ENCODE data around the gene ZRANB2. TPM values are rescaled to one million over a fixed set of nuclear protein-coding genes. Genes with fewer than 3 reads are reported as not detected.

Gene ZRANB2
- polyA plus RNA-seq, 3 donors, result 21.3 to 42.1 (median 22.9) TPM

DNA sequence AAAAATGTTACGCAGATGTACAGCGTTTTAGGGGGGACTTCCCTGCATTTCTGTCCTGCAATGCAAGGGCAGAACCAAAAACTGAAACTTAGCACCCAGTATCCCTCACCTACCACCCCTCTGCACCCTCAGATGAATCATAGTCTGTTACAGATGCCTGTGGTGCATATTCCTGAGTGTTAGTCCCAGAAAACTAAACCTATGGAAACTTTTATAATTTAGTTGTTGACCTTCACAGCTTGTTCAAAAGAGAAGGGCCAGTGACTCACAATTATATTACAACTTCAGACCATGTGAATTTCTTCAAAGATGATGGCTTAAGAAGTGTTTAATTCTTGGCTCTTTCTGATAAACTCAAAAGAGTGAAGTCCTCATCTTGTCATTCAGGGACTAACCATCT lies 39.0 kb downstream of the ZRANB2 start:
- Histone ChIP-seq H3K9ac (ENCODE audit: insufficient read depth, low read length, poor library complexity, severe bottlenecking) (no peak overlapping the region), H3K36me3 (replicated peaks in 1 of 2; ENCODE audit: control insufficient read depth in 1 of 2, insufficient read depth in 2 of 2, low read length in 2 of 2) (no peaks in the 10 kb centered on the region), H3K4me3 (replicated peaks in 1 of 3; ENCODE audit: low read depth in 2 of 3, low read length in 3 of 3) (no peak overlapping the region), H3K79me2 (ENCODE audit: insufficient read depth, low read length) (no peaks in the 10 kb centered on the region), H2AFZ (ENCODE audit: insufficient read depth, low read depth, low read length, poor library complexity, severe bottlenecking) (no peak overlapping the region), H3K4me2 (replicated peaks; ENCODE audit: extremely low read depth, low read length, poor library complexity, severe bottlenecking) (no peak overlapping the region), H3K27ac (ENCODE audit: low read depth in 1 of 2, low read length in 2 of 2) (no peak overlapping the region), H4K20me1 (ENCODE audit: insufficient read depth, low read length) (no peaks in the 10 kb centered on the region), H3K4me1 (ENCODE audit: control insufficient read depth in 1 of 2, insufficient read depth in 2 of 2, low read length in 2 of 2) (peaks cover 6 to 8% of the 10 kb centered on the region in 2 donors), H3K27me3 (ENCODE audit: control insufficient read depth in 2 of 2, insufficient read depth in 2 of 2, low read length in 2 of 2) (peaks cover 14 to 25% of the 10 kb centered on the region in 2 donors), H3K9me3 (replicated peaks in 1 of 2; ENCODE audit: control insufficient read depth in 1 of 2, insufficient read depth in 1 of 2, low read length in 2 of 2) (peaks cover 0 to 7% of the 10 kb centered on the region in 2 donors)
- Mint-ChIP-seq H3K36me3 (peaks cover 2% of the 10 kb centered on the region in 2 donors), H3K4me1 (peaks cover 9% of the 10 kb centered on the region), H3K27me3 (ENCODE audit: low read depth in 3 of 3) (peaks cover 16 to 24% (median 23%) of the 10 kb centered on the region in 3 donors), H3K4me3 (no peak overlapping the region), H3K27ac (no peak overlapping the region), H3K9me3 (peaks cover 0 to 9% (median 6%) of the 10 kb centered on the region in 7 donors)
- DNase-seq, result no peak
- WGBS (ENCODE audit: insufficient coverage), result no CpG with 5 or more reads among the region's 2 CpGs
- intact Hi-C loops (cut with micrococcal nuclease), result no loop called here
- TF ChIP-seq CTCF (IDR thresholded peaks at IDR 0.05), result no peak

DNA sequence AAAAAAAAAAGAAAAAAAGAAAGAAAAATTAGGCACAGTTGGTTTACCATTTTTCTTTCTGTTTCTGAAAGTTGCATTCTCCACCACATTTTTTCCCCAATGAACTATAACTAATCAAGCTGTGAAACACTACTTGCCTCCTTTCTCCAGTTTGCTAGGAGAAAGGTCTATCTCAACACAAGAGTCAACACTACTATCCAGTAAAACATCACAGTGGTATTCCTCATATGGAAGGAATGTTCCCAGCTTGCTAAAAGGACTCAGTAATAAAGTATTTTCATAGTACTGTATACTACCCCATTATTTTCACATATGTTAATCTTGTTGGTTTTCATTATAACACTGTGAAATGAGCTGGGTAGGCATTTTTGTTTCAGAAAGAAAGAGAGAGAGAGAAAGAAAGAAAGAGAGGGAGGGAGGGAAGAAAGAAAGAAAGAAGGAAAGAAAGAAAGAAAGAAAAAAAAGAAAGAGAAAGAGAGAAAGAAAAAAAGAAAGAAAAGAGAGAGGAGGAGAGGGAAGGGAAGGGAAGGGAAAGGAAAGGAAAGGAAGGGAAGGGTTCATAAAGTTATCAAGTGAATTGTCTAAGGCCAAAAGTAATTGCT lies 41.1 kb downstream of the ZRANB2 start:
- TF ChIP-seq CTCF (IDR thresholded peaks at IDR 0.05), result no peak
- Histone ChIP-seq H2AFZ (ENCODE audit: insufficient read depth, low read depth, low read length, poor library complexity, severe bottlenecking) (no peak overlapping the region), H3K4me1 (ENCODE audit: control insufficient read depth in 1 of 2, insufficient read depth in 2 of 2, low read length in 2 of 2) (no peaks in the 10 kb centered on the region), H3K9ac (ENCODE audit: insufficient read depth, low read length, poor library complexity, severe bottlenecking) (no peak overlapping the region), H3K79me2 (ENCODE audit: insufficient read depth, low read length) (no peaks in the 10 kb centered on the region), H3K4me3 (replicated peaks in 1 of 3; ENCODE audit: low read depth in 2 of 3, low read length in 3 of 3) (no peak overlapping the region), H3K4me2 (replicated peaks; ENCODE audit: extremely low read depth, low read length, poor library complexity, severe bottlenecking) (no peak overlapping the region), H3K9me3 (replicated peaks in 1 of 2; ENCODE audit: control insufficient read depth in 1 of 2, insufficient read depth in 1 of 2, low read length in 2 of 2) (no peaks in the 10 kb centered on the region), H3K27me3 (ENCODE audit: control insufficient read depth in 2 of 2, insufficient read depth in 2 of 2, low read length in 2 of 2) (peaks cover 0 to 7% of the 10 kb centered on the region in 2 donors), H3K36me3 (replicated peaks in 1 of 2; ENCODE audit: control insufficient read depth in 1 of 2, insufficient read depth in 2 of 2, low read length in 2 of 2) (no peaks in the 10 kb centered on the region), H3K27ac (ENCODE audit: low read depth in 1 of 2, low read length in 2 of 2) (no peak overlapping the region), H4K20me1 (ENCODE audit: insufficient read depth, low read length) (no peaks in the 10 kb centered on the region)
- H3K27me3 Mint-ChIP-seq (ENCODE audit: low read depth in 3 of 3), result peaks cover 4 to 8% (median 4%) of the 10 kb centered on the region in 3 donors
- no peaks in the 10 kb centered on the region for H3K4me1 Mint-ChIP-seq
- no peak overlapping the region for H3K27ac Mint-ChIP-seq
- no peak overlapping the region for H3K4me3 Mint-ChIP-seq
- H3K36me3 Mint-ChIP-seq, result no peaks in the 10 kb centered on the region
- intact Hi-C loops (cut with micrococcal nuclease), result no loop called here
- H3K9me3 Mint-ChIP-seq, result peaks cover 0 to 2% (median 0%) of the 10 kb centered on the region in 7 donors
- DNase-seq, result no peak
